ENCODE data around the gene PER1. TPM values are rescaled to one million over a fixed set of nuclear protein-coding genes. Genes with fewer than 3 reads are reported as not detected.

Gene PER1
- total and polyA plus RNA-seq, 2 of the 13 experiments (the other 11 are each of a cell fraction or from before 2014, with no cell fraction given): 2.6 to 3.6 TPM

DNA sequence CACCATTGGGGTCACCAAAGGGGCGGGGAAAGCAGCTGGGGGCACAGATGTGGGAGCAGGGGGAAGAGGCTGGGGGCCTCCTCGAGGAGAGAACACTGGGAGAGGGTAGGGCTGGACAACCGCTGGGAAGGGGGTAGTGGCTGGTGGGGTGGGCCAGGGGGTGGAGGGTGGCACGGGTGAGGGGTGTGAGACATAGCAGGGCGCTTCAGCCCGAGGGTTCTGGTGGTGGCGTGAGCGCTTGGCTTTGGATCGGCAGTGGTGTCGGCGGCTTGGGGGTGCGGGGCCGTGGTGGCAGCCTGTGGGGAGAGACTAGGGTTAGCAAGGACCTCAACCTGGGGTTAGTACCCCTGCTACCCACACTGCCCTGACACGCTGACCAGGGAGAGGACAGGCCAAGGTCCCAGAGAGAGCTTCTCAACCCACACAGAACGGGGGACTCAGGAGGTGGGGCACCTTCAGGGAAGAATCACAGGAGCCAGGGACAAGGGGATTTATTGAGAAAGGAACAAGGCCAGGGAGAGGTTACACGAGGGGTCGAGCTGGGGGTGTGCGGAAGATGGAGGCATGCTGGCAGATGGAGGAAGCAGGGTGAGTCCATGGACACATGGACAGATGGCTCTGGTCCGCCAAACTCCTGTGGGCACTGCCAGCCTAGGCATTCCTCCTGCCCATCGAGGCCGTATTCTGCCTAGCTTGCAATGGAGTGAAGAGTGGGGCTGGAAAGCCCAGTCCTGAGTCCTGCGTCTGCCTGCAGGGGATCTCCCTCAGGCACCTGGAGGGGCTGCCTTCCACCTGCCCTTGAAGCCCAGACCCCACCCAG lies 8.4 kb downstream of the PER1 start:
- DNase-seq (ENCODE audit: low spot score) (no peak), FAIRE-seq (no peak), ATAC-seq (no peak)
- Histone ChIP-seq H3K4me3 (replicated peaks in 1 of 3; ENCODE audit: insufficient read depth in 1 of 3, low read depth in 2 of 3, low read length in 3 of 3) (no peak overlapping the region), H3K27me3 (ENCODE audit: control insufficient read depth in 1 of 2, insufficient read depth in 2 of 2, low read length in 2 of 2) (no peaks in the 10 kb centered on the region; a peak in 1 of 5 replicates), H2AFZ (ENCODE audit: low read length) (no peak overlapping the region), H4K20me1 (ENCODE audit: insufficient read depth, low read length) (0 out of 2 replicates have a peak, but pooled peaks cover 3% of the 10 kb centered on the region), H3K9me3 (ENCODE audit: low read length) (no peaks in the 10 kb centered on the region), H3K4me1 (ENCODE audit: insufficient read depth, low read length) (peaks cover 9% of the 10 kb centered on the region; the same call in 1 of the 2 replicates), H3K9ac (ENCODE audit: insufficient read depth, low read depth, low read length) (no peak overlapping the region), H3K79me2 (ENCODE audit: insufficient read depth, low read length) (no peaks in the 10 kb centered on the region), H3K4me2 (ENCODE audit: low read depth, low read length) (no peak overlapping the region), H3K36me3 (replicated peaks in 1 of 2; ENCODE audit: control insufficient read depth in 1 of 2, insufficient read depth in 2 of 2, low read length in 2 of 2) (peaks cover 18 to 37% of the 10 kb centered on the region in 2 experiments; a peak in 4 of 5 replicates), H3K27ac (ENCODE audit: extremely low read length, insufficient read depth, low read length) (no peak overlapping the region)
- TF ChIP-seq MEF2D (CRISPR knock-in tag; IDR thresholded peaks at IDR 0.05) (no peak), POLR2AphosphoS2 (IDR thresholded peaks at IDR 0.05; ENCODE audit: low read depth, low read length) (0 out of 2 replicates have a peak, but pooled peaks have one; percentile 22), PPARG (CRISPR knock-in tag; conservative IDR thresholded peaks at IDR 0.05) (no peak)
- TF ChIP-seq, protein P1, sequence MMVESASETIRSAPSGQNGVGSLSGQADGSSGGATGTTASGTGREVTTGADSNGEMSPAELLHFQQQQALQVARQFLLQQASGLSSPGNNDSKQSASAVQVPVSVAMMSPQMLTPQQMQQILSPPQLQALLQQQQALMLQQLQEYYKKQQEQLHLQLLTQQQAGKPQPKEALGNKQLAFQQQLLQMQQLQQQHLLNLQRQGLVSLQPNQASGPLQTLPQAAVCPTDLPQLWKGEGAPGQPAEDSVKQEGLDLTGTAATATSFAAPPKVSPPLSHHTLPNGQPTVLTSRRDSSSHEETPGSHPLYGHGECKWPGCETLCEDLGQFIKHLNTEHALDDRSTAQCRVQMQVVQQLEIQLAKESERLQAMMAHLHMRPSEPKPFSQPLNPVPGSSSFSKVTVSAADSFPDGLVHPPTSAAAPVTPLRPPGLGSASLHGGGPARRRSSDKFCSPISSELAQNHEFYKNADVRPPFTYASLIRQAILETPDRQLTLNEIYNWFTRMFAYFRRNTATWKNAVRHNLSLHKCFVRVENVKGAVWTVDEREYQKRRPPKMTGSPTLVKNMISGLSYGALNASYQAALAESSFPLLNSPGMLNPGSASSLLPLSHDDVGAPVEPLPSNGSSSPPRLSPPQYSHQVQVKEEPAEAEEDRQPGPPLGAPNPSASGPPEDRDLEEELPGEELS (CRISPR knock-in tag; IDR thresholded peaks at IDR 0.05): no peak
- ChIA-PET POLR2A (no interaction called here), CTCF (ENCODE audit: low intra/inter-chr PET ratio, low total read pairs) (no interaction called here)
- intact Hi-C loops (cut with micrococcal nuclease; ENCODE audit: unreplicated experiment): no loop called here
- 90% methylated on average over 19 of the region's 22 CpGs for WGBS (ENCODE audit: low lambda C conversion rate)
- in situ Hi-C loops (cut with HindIII; ENCODE audit: extremely low pct_ligation_motif_present, low pct_unique_long_range_greater_than_20kb): no loop called here
- no TSS peak for BruUV-seq (replicated peaks)

Data from HepG2 (cell line).